H1 (cell line): ENCODE measurements around the gene FPGS.

Experiments used
- ATF2 ChIP-seq: IDR thresholded peaks from 2 replicates; pipeline ENCODE4 v1.6.1; 2012; ENCODE audit warnings: low read length, inconsistent platforms
- CTCF ChIP-seq, 3 experiments: IDR thresholded peaks; 1 replicate in 2 of 3; 2 replicates in 1 of 3; pipeline versions ENCODE4 v1.5.1 to v1.6.1; 2011; ENCODE audit warnings: low read length in 3 of 3, mild to moderate bottlenecking in 3 of 3, inconsistent platforms in 2 of 3, low read depth in 1 of 3, moderate library complexity in 1 of 3; ENCODE audit not compliant: insufficient read depth in 1 of 3; ENCODE audit errors: control extremely low read depth in 1 of 3
- FOSL1 ChIP-seq: IDR thresholded peaks from 2 replicates; pipeline ENCODE4 v1.6.1; 2011; ENCODE audit warnings: mild to moderate bottlenecking, low read depth, low read length, moderate library complexity; ENCODE audit not compliant: insufficient read depth
- JUND ChIP-seq: IDR thresholded peaks from 2 replicates; pipeline ENCODE4 v1.6.1; 2011; ENCODE audit warnings: mild to moderate bottlenecking, improper control_type of control experiment, low read length
- POLR2AphosphoS5 ChIP-seq: IDR thresholded peaks from 2 replicates; pipeline ENCODE4 v1.6.1; 2011; ENCODE audit warnings: low read depth, low read length
- RAD21 ChIP-seq, 2 experiments: IDR thresholded peaks in 1 of 2; conservative IDR thresholded peaks in 1 of 2; 2 replicates each; pipeline ENCODE4 v1.6.1; 2011; ENCODE audit warnings: low read depth in 2 of 2, low read length in 2 of 2, improper control_type of control experiment in 1 of 2, inconsistent platforms in 1 of 2, mild to moderate bottlenecking in 1 of 2, moderate library complexity in 1 of 2
- RFX5 ChIP-seq: IDR thresholded peaks from 2 replicates; pipeline ENCODE4 v1.6.1; 2011; ENCODE audit warnings: low read depth, low read length, improper control_type of control experiment, borderline replicate concordance
- SIN3A ChIP-seq, 2 experiments: IDR thresholded peaks in 1 of 2; conservative IDR thresholded peaks in 1 of 2; 2 replicates each; pipeline ENCODE4 v1.6.1; 2011 to 2012; ENCODE audit warnings: low read length in 2 of 2, improper control_type of control experiment in 1 of 2, low read depth in 1 of 2, mild to moderate bottlenecking in 1 of 2
- TAF1 ChIP-seq: IDR thresholded peaks from 2 replicates; pipeline ENCODE4 v1.6.1; 2011; ENCODE audit warnings: mild to moderate bottlenecking, low read depth, low read length
- TCF12 ChIP-seq: IDR thresholded peaks from 2 replicates; pipeline ENCODE4 v1.6.1; 2011; ENCODE audit warnings: low read depth, mild to moderate bottlenecking, low read length
- USF2 ChIP-seq: IDR thresholded peaks from 2 replicates; pipeline ENCODE4 v1.6.1; 2011; ENCODE audit warnings: low read length, improper control_type of control experiment

- no peak for TF ChIP-seq ATF2
- no peak for TF ChIP-seq POLR2AphosphoS5
- no peak for TF ChIP-seq TCF12
- TF ChIP-seq JUND: no peak
- TF ChIP-seq RFX5: no peak
- no peak for TF ChIP-seq SIN3A (conservative IDR thresholded peaks at IDR 0.05 in 1 of 2, IDR thresholded peaks at IDR 0.05 in 1 of 2; ENCODE audit: low read depth in 1 of 2, low read length in 2 of 2)
- TF ChIP-seq CTCF (IDR thresholded peaks at IDR 0.05; ENCODE audit: control extremely low read depth in 1 of 3, insufficient read depth in 1 of 3, low read depth in 1 of 3, low read length in 3 of 3): no peak
- no peak for TF ChIP-seq USF2
- no peak for TF ChIP-seq RAD21 (IDR thresholded peaks at IDR 0.05 in 1 of 2, conservative IDR thresholded peaks at IDR 0.05 in 1 of 2; ENCODE audit: low read depth in 2 of 2, low read length in 2 of 2)
- no peak for TF ChIP-seq TAF1
- TF ChIP-seq FOSL1: no peak
Measured at GRCh38 chr9:127818574-127818973, 15.9 kb downstream of the FPGS start.
